HT-29 (cell line): ENCODE data around the gene FSHR. TPM values are rescaled to one million over a fixed set of nuclear protein-coding genes. Genes with fewer than 3 reads are reported as not detected.
A peak's percentile ranks its signal among the peaks of the same experiment; 100 is the strongest.

Source experiments
- DNase-seq: peaks from one replicate; pipeline ENCODE4 v3.0.0-alpha.2; 2015; ENCODE audit warnings: low spot score
- total RNA-seq: library from RNA; depleted of rRNA; stranded (reverse); fragments of >200 nt; shearing (Covaris generic); gene quantifications from 2 replicates; pipeline ENCODE4 v1.2.3, GENCODE V29; 2014

Gene FSHR
- total RNA-seq, 1 experiment from 2014 or later, result not detected

DNA sequence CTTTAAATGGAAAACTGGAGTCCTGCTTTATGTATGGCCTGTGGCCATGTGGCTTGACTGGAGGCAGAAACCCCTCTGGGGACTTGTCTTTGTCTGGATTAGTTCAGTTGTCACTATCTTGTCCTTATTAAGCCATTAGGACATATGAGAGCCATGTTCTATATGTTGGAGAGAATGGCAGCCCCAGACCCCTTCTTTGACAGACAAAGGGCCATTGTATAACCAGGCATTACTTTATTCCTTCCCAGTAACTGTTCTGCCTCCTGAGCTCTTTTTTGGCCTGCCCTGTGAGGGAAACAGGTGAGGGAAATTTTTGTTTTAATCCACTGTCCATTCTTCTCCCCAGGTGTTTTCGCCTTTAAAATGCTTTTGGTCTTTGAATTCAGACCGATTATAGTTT is 43.3 kb downstream of the FSHR start:
- no peak for DNase-seq

DNA sequence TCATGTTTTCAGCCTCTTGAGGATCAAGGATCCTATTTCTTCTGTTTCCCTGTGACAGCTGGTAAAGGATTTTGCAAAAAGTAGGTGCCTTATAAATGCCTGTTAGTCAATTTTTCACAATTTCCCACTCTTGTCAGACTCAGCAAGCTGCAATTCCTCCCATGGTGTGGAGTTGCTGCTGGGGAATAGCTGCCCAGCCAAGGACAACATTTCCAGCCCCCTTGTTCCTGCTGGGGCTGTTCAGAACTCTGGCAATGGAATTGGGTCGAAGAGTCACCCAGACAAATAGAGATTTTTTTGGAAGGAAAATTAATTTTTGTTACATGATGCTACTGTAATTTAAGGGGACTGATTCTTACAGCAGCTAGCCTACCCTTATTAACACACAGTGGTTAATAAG is 43.7 kb downstream of the FSHR start:
- no peak for DNase-seq

DNA sequence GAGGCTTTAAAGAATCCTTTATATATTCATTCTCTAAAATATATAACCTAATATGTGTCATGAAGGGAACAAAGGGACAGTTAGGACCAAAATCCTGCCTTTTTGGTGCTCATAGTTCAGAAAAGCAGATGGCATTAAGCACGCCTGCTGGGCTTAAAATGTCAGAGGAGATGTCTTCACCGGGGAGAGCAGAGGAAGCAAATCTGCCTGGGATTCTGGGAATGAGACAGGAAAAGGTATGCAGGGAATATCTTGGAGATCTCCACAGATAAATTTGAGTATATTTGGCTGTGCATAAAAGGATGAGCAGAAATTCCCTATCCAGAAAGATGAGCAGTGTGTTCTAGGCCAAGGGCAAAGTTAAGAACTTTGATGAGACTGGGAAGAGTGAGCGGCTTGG is 45.5 kb downstream of the FSHR start:
- DNase-seq, result no peak

DNA sequence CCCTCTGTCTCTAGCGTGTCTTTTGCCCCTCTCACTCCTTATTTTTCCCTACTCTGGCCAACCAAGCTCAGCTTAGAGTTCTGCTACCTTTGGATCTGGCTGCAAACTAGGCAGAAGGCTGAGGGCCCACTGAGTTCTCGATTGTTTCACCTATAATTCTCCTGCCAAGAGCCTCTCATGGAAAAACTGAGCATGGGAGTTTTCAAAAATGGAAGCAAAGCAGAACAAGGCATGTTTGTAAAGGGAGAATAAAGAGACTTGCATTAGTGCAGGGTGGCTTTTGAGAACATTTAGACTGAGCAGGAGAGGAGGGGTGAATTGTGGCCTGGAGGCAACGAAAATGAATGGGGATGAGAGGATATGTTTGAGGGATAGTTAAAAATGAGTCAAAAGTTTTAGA is 45.9 kb downstream of the FSHR start:
- DNase-seq, result no peak

DNA sequence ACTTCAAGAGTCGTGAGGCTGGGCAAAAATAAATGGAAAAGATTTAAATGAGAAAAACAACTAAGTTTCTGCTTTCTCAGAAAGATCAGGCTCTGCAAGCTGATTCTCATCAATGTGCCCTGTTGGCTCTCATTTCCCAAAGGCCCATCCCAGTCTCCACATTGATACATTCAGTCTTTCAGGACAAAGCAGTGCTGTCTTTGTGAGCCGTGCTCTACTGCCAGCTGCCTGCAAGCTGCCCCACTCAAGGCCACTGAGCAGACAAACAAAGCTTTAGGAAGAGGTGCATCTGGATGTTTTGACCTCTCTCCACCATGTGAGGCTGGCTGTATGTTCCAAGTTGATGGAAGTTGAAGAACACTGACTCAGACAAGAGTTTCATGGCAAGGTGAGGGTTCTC is 48.8 kb downstream of the FSHR start:
- no peak for DNase-seq

DNA sequence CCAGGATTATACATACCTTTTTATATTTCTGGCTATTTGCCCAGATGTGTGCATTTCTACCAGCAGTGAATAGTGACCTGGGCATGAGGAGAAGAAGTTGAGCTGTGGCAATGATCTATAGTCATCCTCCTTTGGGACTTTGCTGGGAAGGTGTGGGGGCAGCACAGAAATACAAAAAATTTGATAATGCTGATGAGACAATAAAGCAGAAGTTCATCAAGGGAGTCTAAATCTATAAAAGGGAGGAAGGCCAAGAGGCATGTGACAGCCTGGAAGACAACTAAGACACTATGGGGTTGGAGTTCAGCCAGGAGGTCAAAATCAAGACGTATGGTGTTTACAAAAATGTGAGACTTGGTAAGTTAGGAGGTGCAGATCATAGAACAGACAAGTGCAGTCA is 52.2 kb downstream of the FSHR start:
- no peak for DNase-seq

DNA sequence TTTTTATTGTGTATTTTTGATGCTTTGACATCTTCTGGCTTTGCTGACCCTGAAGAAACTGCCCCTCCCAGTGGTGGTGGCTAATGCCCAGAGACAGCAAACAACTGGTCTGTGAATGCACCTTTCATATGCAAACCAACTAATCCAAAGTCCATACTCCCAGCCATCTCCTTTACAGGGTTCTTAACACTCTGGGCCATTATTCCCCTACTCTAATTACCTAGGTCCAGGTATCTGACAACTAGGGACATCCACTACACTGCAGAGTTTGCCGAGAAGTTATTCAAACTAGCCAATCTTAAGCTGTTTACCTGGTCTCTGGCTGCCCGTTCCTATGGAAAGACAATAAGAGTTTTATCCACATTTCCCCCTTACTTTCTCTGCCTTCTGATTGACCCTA is 73.6 kb downstream of the FSHR start:
- DNase-seq, result no peak

DNA sequence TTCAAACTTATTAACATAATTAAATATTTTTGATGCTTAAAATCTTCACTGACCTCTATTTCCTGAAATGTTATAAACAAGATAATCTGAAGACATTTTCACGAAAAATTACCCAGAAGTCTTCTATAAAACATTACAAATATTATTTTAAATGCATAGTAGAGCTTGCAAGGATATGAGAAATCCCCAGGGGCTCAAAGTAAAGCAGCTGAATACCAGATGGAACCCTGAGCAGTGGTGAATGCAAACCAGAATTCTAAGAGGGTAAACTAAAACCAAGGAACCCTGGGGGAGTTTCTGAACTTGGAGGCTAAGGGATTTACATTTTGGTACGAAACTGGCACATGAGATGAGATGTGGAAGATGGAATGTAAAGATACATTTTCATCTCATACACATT is 83.6 kb downstream of the FSHR start:
- no peak for DNase-seq

DNA sequence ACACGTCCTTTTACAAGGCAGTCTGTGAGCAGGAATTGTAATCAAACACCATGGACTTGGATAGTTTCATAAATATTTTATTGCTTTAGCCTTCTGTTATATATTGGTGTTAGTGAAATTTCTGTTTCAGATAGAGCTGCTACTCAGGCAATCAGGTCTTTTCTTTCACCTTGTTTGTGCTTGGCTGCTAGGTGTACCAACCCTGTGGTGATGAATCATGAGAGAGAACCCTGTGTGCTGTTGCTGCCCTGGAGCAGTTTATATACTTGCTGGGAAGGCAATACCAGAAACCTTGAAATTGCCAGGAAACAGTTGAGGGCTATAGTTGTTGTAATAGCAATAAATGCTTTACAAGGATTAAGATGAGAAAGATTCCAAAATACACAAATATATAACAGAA is 84.5 kb downstream of the FSHR start:
- DNase-seq, result no peak

DNA sequence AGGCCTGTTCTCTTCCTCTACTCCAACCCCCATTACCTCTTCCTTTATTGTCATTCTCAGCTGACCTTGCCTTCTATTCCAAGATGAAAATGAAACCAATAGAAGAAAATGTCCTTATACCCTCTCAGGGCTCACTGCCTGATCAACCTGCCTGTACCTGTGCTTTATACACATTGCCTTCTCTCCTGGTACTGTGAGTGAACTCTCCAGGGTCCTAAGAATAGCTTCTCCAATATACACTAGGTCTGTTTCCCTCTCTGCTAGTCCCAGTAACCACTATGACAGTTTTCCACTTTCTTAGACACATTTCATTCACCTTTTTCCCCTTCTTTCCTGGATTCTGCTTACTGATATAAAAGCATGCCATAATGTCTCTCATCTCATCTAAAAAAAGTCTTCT is 85.7 kb downstream of the FSHR start:
- DNase-seq, result no peak

DNA sequence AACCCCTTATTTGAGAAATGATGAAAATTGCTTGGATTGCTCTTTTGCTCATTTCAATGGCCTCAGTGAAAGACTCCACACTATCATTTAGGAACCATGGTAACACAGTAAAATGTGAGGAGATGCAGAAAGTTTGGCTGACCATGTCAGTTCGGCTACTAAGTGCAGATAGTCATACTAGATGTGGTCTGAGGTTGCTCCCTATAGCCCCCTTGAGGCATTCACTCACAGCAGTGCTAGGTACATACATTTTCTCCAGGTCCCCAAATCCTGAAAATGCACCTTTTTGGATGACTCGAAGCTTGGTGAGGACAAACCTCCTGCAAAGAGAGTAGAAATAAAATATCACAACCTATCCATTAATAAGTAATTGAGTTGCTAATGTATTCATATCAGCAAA is 86.3 kb downstream of the FSHR start:
- no peak for DNase-seq

DNA sequence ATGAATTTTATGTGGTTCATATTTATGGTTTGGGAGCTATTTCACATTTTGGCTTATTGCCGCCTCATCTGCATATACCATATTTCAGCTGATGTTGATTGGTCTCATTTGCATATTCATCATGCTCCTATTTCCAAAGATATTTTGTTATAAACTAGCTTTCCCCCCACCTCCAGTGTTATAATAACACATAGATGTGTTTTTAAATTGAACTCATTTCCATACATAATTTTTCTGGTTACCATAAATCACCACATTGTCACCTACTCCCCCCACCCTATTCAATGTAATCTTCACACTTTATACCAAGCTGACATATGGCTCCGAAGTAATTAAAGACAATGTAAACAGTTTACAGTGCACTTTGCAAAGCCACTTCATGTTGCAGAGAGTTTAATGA is 101.2 kb downstream of the FSHR start:
- no peak for DNase-seq

DNA sequence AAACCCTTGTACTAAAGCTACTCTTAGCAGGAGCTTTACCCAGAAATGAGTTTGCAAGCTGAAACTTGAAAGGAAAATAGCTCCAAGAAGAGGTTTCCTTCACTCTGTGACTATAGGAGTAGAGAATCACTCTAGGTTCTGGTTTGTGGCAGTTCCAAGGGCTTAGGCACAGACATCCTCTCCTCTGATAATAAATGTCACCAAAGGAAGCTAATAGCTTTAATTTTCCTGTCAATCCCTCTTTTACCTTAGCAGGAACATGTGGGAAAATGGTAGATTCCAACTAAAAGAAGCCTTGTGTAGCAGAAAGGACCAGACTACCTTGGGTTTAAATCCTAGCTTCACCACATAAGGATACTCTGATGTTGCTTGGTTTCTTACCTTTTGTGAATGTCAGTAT is 104.0 kb downstream of the FSHR start:
- no peak for DNase-seq

DNA sequence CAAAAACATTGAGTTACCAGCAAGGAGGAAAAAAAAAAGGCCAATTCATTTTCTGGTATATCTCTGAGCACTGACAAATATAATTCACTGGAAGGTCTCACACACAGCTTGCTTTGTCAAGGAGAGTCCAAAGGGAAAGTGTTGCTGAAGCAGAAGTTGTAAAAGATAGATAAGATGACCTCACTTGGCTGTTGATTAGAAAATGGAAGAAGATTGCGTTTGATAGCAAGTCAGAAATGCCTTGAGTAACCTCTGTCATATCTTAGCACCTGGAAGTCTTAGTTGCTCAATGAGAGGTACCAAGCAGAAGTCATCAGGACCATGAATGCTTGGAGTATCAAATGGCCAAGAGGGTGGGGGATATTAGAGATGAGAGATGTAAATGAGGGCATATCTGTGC is 105.2 kb downstream of the FSHR start:
- DNase-seq, result no peak

DNA sequence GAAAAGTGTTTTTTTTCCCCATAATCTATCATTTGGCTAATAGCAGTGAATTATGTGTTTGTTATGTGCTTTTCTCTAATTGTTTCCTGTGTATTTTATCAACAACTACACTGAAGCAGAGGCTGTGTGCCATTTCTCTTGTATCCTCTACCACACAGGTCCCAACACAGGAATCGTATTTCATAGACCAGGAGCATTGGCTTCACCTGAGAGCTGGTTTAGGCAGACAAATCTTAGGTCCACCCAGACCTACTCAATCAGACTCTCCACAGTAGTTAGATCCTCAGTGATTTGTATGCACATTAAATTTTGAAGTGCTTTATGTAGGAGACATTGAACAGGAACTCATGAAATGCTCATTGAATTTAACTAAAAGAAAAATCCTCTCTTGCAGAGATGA is 109.2 kb downstream of the FSHR start:
- no peak for DNase-seq

DNA sequence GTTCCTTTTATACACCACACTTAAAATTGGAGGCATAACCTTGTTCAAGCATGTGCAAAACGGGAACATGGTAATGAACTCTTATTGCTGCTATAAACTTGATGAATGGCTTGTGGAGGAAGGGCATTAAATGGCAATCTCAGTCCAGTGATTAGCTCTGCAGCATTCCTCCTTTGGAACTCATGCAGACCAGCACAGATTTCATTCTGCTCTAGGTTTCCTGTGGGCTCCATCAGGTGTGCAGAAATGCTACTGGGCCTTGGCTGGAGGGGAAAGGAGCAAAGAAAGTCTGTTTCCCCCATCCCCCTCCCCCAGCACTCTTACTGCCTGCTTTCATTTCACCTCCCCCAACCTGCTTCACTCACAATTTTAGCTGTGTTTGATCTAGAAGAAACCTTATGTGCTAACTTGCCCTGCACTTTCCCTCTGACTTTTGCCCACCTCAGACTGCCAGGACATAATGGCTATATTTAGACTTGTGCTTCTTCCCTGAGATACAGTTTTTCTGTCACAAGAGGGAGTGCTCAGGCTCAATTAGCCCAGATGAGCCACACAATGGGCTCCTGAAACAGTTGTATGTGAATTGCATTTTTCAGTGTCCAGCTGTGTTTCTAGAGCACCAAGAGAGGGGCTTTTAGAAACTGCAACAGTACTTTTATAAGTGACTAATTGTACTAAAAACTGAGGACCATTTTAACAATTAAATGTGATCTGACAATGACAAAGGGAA is 109.8 kb downstream of the FSHR start:
- peak; percentile 3 for DNase-seq

DNA sequence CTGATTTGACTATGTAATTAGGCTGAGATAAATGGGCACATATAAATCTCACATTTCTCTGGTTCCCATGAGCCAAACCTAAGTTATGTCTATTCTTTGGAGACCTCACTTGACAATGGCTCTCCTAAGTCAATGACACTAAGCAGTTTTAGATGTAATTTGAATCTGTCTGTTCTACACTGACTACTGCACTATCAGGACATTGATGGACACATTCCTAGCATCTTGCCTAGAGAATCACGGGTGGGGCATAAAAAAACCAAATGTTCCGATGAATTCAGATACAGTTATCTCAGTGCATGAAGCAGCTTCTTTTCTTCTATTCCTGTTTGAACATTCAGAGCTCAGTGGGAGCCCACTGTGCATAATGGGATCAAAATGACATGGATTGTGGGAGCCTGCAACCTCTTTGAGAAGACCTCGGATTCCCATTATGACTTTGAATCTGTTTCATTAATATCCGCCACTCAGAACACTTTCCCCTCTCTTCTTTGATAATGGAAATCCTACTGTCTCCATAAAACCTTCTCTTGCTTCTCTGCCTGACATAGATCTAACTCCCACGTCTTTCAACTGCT is 110.8 kb downstream of the FSHR start:
- no peak for DNase-seq

DNA sequence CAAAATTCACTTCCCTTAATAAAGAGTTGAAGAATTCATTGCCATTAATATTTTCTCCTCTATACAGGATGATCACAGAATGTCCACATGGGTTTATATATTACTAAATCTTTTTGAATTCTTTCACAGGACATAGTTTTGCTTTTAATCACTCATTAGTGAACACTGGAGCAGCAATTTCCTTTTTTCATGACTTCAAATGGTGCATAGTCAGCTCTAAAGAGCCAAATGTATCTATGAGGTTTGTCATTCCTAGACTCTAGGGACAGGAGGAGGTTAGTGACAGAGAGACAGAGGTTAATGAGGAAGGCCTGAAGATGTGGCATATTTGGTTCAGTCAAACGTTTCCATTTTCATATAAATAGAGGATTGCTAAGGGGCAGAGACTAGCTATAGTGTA is 111.8 kb downstream of the FSHR start:
- DNase-seq, result no peak

DNA sequence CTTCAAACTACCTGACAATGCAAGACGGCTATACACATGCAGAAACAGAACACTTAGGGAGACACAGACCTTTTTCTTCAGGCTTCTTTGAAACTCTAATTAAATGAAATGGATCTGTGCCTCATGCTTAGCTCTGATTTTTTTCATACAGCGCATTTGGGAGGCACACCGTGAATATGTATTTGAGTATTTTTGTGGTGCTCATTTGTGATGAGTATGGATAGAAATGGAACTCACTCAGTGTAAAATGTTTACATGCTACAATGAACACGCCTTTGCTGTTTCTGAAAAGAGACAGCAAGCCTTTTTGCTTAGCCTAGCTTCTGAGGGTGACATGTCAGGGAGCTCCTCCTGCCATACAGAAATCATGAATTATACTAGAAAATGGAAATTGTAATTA is 113.3 kb downstream of the FSHR start:
- no peak for DNase-seq

DNA sequence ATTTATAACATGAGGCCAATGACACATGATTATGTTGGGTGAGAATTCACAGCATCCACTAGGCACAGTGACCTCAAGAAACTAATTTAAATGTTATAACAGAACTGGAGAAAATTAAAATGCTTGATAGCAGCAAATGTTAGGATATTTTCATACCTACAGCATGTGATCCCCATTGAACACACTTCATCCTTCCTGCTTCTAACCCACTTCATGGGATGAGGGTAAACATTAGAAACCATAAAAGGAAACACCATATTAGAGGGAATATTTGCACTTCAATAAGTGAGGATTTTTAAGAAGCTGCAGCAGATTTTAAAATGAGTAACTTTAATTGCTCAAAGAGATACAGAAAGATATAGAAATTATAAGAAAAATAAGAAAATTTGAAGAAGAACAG is 117.1 kb downstream of the FSHR start:
- DNase-seq, result no peak

DNA sequence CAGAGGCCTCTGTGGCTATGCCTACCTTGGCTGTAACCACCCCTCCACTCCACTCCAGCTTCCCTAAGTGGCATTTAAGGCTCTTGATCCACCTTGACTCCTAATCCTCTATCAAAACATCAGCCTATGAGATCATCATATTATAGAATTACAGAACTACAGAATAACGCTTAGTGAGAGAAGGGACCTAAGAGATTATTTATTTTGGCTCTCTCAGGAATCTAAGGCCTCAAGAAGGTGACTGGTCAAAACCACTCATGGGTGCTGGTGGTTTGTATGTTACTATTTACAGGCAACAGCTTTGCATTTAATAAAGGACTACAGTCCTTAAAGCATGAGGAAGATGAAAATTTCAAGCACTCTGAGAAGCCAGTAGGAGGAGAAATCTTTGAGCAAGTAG is 118.8 kb downstream of the FSHR start:
- no peak for DNase-seq

DNA sequence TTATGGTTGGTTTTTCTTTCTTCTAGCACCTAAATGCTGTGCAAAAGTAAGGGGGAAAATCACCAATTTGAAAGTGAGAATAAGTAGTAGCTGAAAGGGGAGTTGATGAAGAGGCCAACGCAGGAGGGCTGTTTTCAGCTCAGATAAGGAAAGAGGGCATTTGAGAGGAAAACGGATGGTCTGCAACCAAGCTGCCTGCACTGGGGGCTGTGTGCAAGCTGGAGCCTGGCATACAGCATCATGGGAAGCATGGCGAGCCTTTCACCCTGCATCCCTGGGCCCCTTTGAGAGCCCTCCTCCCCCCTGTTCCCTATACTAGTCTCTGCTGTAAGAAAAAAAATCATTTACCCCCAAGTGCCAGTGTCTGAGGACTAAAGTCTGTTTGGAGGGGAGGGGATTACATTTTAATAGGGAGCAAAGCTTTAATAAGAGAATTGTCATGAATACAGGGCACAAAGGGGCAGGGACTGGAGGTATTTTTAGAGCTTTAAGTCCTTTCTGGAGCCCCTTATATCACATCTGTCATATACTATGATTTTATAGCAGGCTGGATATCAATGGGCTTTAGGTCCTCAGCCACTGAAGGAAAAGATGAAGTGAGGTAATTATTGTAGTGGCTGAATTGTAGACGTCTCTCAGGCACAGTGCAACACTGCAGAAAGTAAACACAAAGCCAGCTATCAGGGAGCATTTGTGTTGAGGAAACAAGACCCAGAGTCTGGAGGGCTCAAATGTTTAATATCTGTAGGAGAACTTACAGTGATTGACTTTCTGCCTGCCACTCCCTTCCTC is 120.7 kb downstream of the FSHR start:
- DNase-seq, result no peak

DNA sequence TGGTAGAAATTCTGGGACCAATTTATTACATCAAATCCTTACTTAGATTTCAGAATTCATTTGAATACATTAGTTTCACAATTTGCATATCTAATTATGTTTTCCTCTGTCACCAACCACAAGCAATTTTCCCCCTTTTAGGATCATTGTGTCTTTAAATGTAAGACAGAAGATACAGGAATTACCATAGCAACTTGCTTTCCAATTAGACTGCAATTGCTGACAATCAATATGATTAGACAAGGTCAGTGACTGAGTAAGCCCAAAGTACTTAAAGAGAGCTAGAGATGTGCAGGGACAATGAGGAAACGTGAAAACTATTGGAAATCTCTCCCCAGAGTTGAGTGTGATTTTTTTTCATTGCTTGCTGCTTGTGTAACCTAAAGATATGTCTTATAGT is 121.4 kb downstream of the FSHR start:
- DNase-seq, result no peak
